Liver (tissue), 3 donors: ENCODE results near the gene LDHAL6B.

Experiments used
- GABPA ChIP-seq, 2 donors: IDR thresholded peaks in 1 of 2; conservative IDR thresholded peaks in 1 of 2; 2 replicates each; pipeline ENCODE4 v1.6.1; 2016; ENCODE audit warnings: antibody characterized with exemption in 2 of 2, mild to moderate bottlenecking in 1 of 2, moderate library complexity in 1 of 2
- RXRA ChIP-seq, 2 donors: IDR thresholded peaks; 2 replicates each; pipeline ENCODE4 v1.6.1; 2017 to 2018; ENCODE audit warnings: antibody characterized with exemption in 2 of 2, mild to moderate bottlenecking in 1 of 2
- TF ChIP-seq, protein P1 (sequence below): fragments of 150-350 bp; IDR thresholded peaks from 2 replicates; pipeline ENCODE4 v1.5.1; 2017; ENCODE audit warnings: improper control_type of control experiment, low read depth, low read length; ENCODE audit not compliant: missing input control
- donor health status: healthy.
- donor health status: healthy.

DNA sequence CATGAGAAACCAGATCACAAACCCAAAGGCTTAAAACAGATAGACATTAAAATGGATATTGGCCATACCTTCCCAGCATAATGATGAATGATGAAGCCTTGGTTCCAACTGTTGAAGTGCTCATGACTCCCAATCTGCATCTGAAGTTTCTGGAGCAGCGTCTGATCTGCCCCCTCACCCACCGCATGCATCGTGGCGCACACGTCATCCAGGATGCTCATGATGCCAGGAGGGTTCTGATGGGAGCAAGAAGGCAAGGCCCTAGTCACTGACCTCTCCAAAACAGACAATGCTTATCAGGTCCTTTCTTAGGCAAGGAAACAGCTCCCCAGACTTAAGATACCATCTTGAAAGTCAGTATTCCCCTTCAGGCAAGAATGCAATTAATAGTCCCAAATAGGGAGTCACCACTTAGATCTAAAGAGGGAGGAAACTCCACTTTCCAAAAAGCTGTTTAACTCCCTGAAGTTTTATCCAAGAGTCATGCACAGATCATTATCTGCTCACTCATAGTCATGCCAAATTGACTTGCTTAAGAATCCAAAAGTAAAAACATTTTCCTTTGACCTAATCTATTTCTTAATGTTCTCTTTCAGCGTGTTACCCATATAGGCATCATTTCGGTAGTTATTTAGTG is 2.1 kb downstream of the LDHAL6B start:
- TF ChIP-seq GABPA (IDR thresholded peaks at IDR 0.05 in 1 of 2, conservative IDR thresholded peaks at IDR 0.05 in 1 of 2) (no peak), RXRA (IDR thresholded peaks at IDR 0.05) (no peak)
- TF ChIP-seq, protein P1, sequence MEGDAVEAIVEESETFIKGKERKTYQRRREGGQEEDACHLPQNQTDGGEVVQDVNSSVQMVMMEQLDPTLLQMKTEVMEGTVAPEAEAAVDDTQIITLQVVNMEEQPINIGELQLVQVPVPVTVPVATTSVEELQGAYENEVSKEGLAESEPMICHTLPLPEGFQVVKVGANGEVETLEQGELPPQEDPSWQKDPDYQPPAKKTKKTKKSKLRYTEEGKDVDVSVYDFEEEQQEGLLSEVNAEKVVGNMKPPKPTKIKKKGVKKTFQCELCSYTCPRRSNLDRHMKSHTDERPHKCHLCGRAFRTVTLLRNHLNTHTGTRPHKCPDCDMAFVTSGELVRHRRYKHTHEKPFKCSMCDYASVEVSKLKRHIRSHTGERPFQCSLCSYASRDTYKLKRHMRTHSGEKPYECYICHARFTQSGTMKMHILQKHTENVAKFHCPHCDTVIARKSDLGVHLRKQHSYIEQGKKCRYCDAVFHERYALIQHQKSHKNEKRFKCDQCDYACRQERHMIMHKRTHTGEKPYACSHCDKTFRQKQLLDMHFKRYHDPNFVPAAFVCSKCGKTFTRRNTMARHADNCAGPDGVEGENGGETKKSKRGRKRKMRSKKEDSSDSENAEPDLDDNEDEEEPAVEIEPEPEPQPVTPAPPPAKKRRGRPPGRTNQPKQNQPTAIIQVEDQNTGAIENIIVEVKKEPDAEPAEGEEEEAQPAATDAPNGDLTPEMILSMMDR = no peak
